ENCODE data around the gene PXYLP1. TPM values are rescaled to one million over a fixed set of nuclear protein-coding genes. Genes with fewer than 3 reads are reported as not detected.

The PXYLP1 gene
- total RNA-seq, 2 experiments from 2014 or later = 3.6 to 4.2 TPM

DNA sequence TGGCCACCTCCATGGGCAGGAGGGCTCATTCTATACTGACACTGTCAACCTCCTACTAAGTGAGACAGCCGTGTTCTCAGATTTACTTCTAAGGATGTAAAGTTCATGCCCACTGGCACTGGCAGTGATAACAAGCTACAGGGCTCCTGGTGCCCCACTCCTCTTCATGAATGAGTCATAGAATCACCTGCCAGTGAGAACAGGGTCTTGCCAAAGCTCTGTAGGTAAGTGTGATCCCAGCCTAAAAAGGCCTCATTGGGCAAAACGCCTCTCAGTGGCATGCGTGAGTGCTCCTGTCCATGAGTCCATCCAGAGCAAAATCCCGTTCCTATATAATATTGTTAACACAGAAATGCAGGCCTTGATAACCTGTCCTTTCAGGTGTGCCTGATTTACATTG is 17.4 kb downstream of the PXYLP1 start:
- TF ChIP-seq CTCF (conservative IDR thresholded peaks at IDR 0.05; ENCODE audit: low read length) (no peak), EZH2phosphoT487 (IDR thresholded peaks at IDR 0.05; ENCODE audit: borderline replicate concordance, low read depth, low read length) (no peak)
- intact Hi-C loops (cut with micrococcal nuclease; ENCODE audit: unreplicated experiment) = no loop called here
- H3K27ac ChIP-seq (ENCODE audit: low read depth, low read length, poor library complexity, severe bottlenecking) = no peak overlapping the region
- H3K9me3 ChIP-seq (ENCODE audit: low read length) = no peaks in the 10 kb centered on the region
- no peaks in the 10 kb centered on the region for H3K79me2 ChIP-seq (ENCODE audit: insufficient read depth, low read depth, low read length)
- no peak overlapping the region for H2AFZ ChIP-seq (ENCODE audit: low read length)
- H3K9me2 ChIP-seq (ENCODE audit: insufficient read depth, low read length) = no peaks in the 10 kb centered on the region
- H3K36me3 ChIP-seq (ENCODE audit: insufficient read depth, low read length) = no peaks in the 10 kb centered on the region
- H3K4me3 ChIP-seq (ENCODE audit: low read depth, low read length, poor library complexity, severe bottlenecking) = no peak overlapping the region
- H4K20me1 ChIP-seq (ENCODE audit: insufficient read depth, low read length) = no peaks in the 10 kb centered on the region
- no peaks in the 10 kb centered on the region for H3K4me1 ChIP-seq (ENCODE audit: insufficient read depth, low read length, poor library complexity, severe bottlenecking)
- DNase-seq (ENCODE audit: low spot score) = no peak
- ChIA-PET CTCF (ENCODE audit: unreplicated experiment) (no interaction called here), POLR2A (interaction anchor here (0.6 to 1.3 kb wide), 5 partner anchors 10 to 28 kb away, joined by 3 to 5 read pairs (median 4); no protein-coding TSS in a partner anchor)
- no peak overlapping the region for H3K4me2 ChIP-seq (ENCODE audit: low read length)
- no TSS peak for BruUV-seq (replicated peaks)

- intact Hi-C loops (cut with micrococcal nuclease; ENCODE audit: unreplicated experiment) = no loop called here
- no peak for TF ChIP-seq EZH2phosphoT487 (IDR thresholded peaks at IDR 0.05; ENCODE audit: borderline replicate concordance, low read depth, low read length)
- no peak for TF ChIP-seq CTCF (conservative IDR thresholded peaks at IDR 0.05; ENCODE audit: low read length)
- H2AFZ ChIP-seq (ENCODE audit: low read length) = no peak overlapping the region
- BruUV-seq (replicated peaks) = no TSS peak
- no peaks in the 10 kb centered on the region for H4K20me1 ChIP-seq (ENCODE audit: insufficient read depth, low read length)
- H3K4me2 ChIP-seq (ENCODE audit: low read length) = no peak overlapping the region
- ChIA-PET POLR2A (interaction anchor here (1.5 kb wide), 1 partner anchor 9 kb away, joined by 5 read pairs; no protein-coding TSS in a partner anchor), CTCF (ENCODE audit: unreplicated experiment) (no interaction called here)
- no peak for DNase-seq (ENCODE audit: low spot score)
- no peaks in the 10 kb centered on the region for H3K9me2 ChIP-seq (ENCODE audit: insufficient read depth, low read length)
- no peaks in the 10 kb centered on the region for H3K79me2 ChIP-seq (ENCODE audit: insufficient read depth, low read depth, low read length)
- H3K27ac ChIP-seq (ENCODE audit: low read depth, low read length, poor library complexity, severe bottlenecking) = no peak overlapping the region
- no peaks in the 10 kb centered on the region for H3K4me1 ChIP-seq (ENCODE audit: insufficient read depth, low read length, poor library complexity, severe bottlenecking)
- H3K4me3 ChIP-seq (ENCODE audit: low read depth, low read length, poor library complexity, severe bottlenecking) = no peak overlapping the region
- no peaks in the 10 kb centered on the region for H3K9me3 ChIP-seq (ENCODE audit: low read length)
- H3K36me3 ChIP-seq (ENCODE audit: insufficient read depth, low read length) = no peaks in the 10 kb centered on the region
Observed at GRCh38 chr3:141250342-141250741, 18.7 kb downstream of the PXYLP1 start.

GRCh38 chr3:141250828-141251227 is 19.2 kb downstream of the PXYLP1 start:
- Histone ChIP-seq H3K4me2 (ENCODE audit: low read length) (no peak overlapping the region), H3K4me3 (ENCODE audit: low read depth, low read length, poor library complexity, severe bottlenecking) (no peak overlapping the region), H3K79me2 (ENCODE audit: insufficient read depth, low read depth, low read length) (no peaks in the 10 kb centered on the region), H2AFZ (ENCODE audit: low read length) (no peak overlapping the region), H3K27ac (ENCODE audit: low read depth, low read length, poor library complexity, severe bottlenecking) (no peak overlapping the region), H3K36me3 (ENCODE audit: insufficient read depth, low read length) (no peaks in the 10 kb centered on the region), H3K4me1 (ENCODE audit: insufficient read depth, low read length, poor library complexity, severe bottlenecking) (no peaks in the 10 kb centered on the region), H3K9me2 (ENCODE audit: insufficient read depth, low read length) (no peaks in the 10 kb centered on the region), H4K20me1 (ENCODE audit: insufficient read depth, low read length) (no peaks in the 10 kb centered on the region), H3K9me3 (ENCODE audit: low read length) (no peaks in the 10 kb centered on the region)
- no TSS peak for BruUV-seq (replicated peaks)
- no peak for TF ChIP-seq CTCF (conservative IDR thresholded peaks at IDR 0.05; ENCODE audit: low read length)
- TF ChIP-seq EZH2phosphoT487 (IDR thresholded peaks at IDR 0.05; ENCODE audit: borderline replicate concordance, low read depth, low read length) = no peak
- DNase-seq (ENCODE audit: low spot score) = no peak
- ChIA-PET CTCF (ENCODE audit: unreplicated experiment) (no interaction called here), POLR2A (interaction anchor here (1.1 to 1.5 kb wide), 2 partner anchors 8 to 14 kb away, joined by 3 to 5 read pairs; no protein-coding TSS in a partner anchor)
- intact Hi-C loops (cut with micrococcal nuclease; ENCODE audit: unreplicated experiment) = no loop called here

Measured in OCI-LY7 (cell line).